SK-N-SH (cell line): ENCODE results near the gene GGCX.
"Not testable (repeated sequence)": the region's sequence is repeated elsewhere in the genome, so short reads cannot be mapped to it uniquely, and the experiment has no call there.

Source experiments
- CTCF ChIP-seq: fragments of 200-600 bp; sonication (generic); IDR thresholded peaks from 2 replicates; pipeline ENCODE4 v1.6.1; 2017; ENCODE audit warnings: antibody characterized with exemption, mild to moderate bottlenecking, moderate library complexity
- EP300 ChIP-seq, 2 experiments: IDR thresholded peaks; 2 replicates each; pipeline versions ENCODE4 v1.4.0 to v1.6.1; 2012; ENCODE audit warnings: borderline replicate concordance in 1 of 2, low read depth in 1 of 2, low read length in 1 of 2
- EZH2phosphoT487 ChIP-seq: fragments of 200-600 bp; sonication (generic); IDR thresholded peaks from 2 replicates; pipeline ENCODE4 v1.6.1; 2017; ENCODE audit warnings: low read depth, mixed run types, mild to moderate bottlenecking, antibody characterized with exemption, moderate library complexity, borderline replicate concordance
- FOSL2 ChIP-seq: IDR thresholded peaks from 2 replicates; pipeline ENCODE4 v1.4.0; 2012; ENCODE audit warnings: low read depth, mild to moderate bottlenecking, moderate library complexity, borderline replicate concordance
- JUND ChIP-seq: IDR thresholded peaks from 2 replicates; pipeline ENCODE4 v1.4.0; 2012
- MEF2A ChIP-seq: IDR thresholded peaks from 2 replicates; pipeline ENCODE4 v1.4.0; 2012; ENCODE audit warnings: low read depth, borderline replicate concordance
- POLR2AphosphoS5 ChIP-seq: IDR thresholded peaks from 2 replicates; pipeline ENCODE4 v1.6.1; 2012; ENCODE audit warnings: low read depth, low read length
- RAD21 ChIP-seq: IDR thresholded peaks from 2 replicates; pipeline ENCODE4 v1.6.1; 2012; ENCODE audit warnings: mild to moderate bottlenecking, low read length
- REST ChIP-seq: IDR thresholded peaks from 2 replicates; pipeline ENCODE4 v1.6.1; 2012; ENCODE audit warnings: mild to moderate bottlenecking, low read depth, low read length, moderate library complexity
- RFX5 ChIP-seq: IDR thresholded peaks from 2 replicates; pipeline ENCODE4 v1.6.1; 2012; ENCODE audit warnings: mild to moderate bottlenecking, improper control_type of control experiment, low read length
- SMC3 ChIP-seq: IDR thresholded peaks from 2 replicates; pipeline ENCODE4 v1.6.1; 2012; ENCODE audit warnings: low read depth, low read length, improper control_type of control experiment
- TAF1 ChIP-seq: IDR thresholded peaks from 2 replicates; pipeline ENCODE4 v1.6.1; 2012; ENCODE audit warnings: low read depth, mild to moderate bottlenecking, low read length, moderate library complexity, borderline replicate concordance
- USF2 ChIP-seq: fragments of 150-350 bp; IDR thresholded peaks from 2 replicates; pipeline ENCODE4 v1.6.1; 2017; ENCODE audit warnings: antibody characterized with exemption, low read length, low read depth, borderline replicate concordance

GRCh38 chr2:85604133-85604444 lies 42.8 kb upstream of the GGCX start:
- TF ChIP-seq REST; CTCF; MEF2A; USF2; SMC3; EZH2phosphoT487; RFX5; RAD21; JUND; FOSL2; EP300 (IDR thresholded peaks at IDR 0.05; ENCODE audit: borderline replicate concordance in 1 of 2, low read depth in 1 of 2, low read length in 1 of 2); POLR2AphosphoS5; TAF1: not testable (repeated sequence)
